GM19193 (cell line): ENCODE measurements around the gene SLC39A3.

Experiments used
- POLR2A ChIP-seq: IDR thresholded peaks from 4 replicates; pipeline ENCODE4 v1.6.1; 2011; ENCODE audit not compliant: insufficient read depth, insufficient read length; ENCODE audit errors: extremely low read depth

SLC39A3 gene

DNA sequence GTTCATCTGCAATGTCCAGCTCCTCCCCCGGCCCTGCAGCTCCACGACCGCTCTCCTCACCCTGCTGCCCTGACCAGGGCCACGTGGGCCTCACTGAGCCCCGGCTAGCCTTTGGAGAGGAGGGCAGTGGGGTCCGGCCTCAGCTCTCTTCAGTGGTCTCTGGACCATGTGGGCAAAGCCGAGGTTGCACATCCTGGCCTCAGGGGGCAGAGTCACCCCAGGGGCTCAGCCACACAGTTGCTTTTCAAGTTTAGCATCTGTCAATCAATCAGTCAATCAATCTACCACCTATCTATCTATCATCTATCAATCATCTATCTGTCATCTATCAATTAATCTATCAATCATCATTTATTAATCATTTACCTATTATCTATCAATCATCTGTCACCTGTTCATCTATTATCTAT is 15.7 kb downstream of the SLC39A3 start:
- TF ChIP-seq POLR2A, result no peak

GRCh38 chr19:2723747-2724146 is 16.1 kb downstream of the SLC39A3 start:
- no peak for TF ChIP-seq POLR2A

DNA sequence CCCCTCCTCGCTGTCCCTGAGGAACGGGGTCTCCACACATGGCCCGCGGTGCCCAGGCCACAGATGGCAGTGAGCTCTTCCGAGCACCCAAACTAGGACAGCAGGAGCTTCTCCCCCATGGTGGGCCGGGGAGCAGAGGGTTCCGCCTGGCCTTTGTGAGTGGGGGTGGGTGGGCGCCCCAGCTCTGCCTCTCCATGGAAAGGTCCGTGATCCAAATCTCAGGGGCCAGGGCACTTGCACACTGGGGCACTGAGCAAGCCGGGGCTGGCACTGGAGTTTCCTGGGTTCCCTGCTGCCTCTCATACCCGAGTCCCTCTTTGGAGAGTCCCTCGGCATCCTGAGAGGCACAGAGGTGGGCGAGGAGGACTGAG is 16.5 kb downstream of the SLC39A3 start:
- TF ChIP-seq POLR2A, result no peak

- no peak for TF ChIP-seq POLR2A
Observed at GRCh38 chr19:2722541-2723344, 17.1 kb downstream of the SLC39A3 start.

DNA sequence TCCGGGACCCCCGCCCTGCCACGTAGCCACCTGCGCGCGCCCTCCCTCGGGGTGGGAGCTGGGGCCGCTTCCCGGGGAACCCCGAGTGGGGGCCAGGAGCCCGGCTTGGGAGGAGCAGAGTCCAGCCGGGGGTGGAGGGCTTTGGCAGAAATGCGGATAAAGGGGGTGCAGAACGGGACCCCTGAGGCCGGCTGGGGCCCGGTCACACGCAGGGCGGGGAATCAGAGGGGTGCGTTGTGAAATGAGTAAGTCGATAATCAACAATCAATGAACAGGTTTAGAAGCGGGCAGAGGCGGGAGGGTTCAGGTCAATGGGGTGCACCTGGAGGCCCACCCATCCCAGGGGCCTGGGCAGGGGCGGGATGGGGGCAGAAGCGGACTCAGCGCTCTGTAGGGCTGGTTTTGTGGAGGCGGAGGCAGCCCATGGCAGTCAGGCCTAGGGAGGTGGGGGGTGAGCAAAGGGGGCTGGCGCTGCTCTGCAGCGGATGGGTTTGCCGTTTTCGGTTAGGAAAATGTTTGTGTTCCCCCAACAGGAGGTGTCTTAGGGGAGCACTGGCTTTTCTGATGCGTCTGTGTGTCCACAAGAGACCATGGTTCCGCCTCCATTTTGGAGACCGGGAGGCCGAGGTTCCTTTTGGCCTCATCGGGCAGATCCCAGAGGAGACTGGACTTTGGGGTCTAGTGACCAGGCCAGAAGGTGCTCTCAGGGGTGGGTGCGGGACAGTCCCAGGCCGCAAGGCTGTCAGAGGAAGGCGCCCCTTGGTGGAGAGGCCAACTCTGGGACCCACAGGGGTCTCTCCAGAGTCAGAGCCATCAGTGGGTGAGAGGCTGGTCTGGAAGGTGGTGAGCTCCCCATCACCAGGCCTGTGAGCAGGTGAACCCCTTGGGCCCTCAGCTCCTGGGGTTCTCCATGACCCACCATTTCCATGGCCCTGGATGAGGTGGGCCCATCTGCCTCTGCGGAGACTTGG is 18.0 kb downstream of the SLC39A3 start:
- no peak for TF ChIP-seq POLR2A

DNA sequence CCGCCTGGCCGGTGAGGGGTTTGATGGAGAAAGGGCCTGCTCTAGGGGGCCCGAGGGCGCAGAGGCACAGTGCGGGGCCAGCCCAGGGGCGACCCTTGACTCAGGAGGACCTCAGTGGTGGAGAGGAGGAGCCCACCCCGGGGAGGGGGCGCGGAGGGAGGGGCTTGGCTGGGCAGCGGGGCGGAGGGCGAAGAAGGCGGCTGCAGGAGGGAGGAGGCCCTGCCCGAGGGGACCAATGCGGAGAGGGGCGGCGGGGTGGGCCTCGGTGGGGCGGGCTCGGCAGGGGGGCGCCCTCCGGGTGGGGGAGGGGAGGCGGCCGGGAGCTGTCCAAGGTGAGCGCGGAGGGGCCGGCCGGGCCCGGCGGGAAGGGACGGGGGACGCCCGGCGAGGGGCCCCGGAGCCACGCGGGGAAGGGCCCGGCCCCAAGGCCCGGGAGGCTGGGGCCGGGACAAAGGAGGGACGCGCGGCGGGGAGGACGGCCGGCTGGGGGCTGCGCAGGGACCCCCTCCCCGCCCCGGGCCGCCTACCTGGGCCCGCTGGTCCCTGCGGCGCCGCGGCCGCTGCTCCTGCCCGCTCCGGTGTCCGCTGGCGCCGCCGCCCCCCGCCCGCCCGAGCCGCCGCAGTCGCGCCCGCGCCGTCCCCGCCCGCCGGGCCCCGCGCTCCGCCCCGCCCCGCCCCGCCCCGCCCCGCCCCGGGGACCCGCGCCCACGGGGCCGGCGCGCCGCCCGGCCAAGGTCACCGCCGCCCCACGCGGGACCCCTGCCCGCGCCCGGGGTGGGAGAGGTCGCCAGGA is 18.8 kb downstream of the SLC39A3 start, which contains the start of gene DIRAS1:
Gene DIRAS1 (minus strand): TSS at position 596 of the 793 bp plus-strand sequence. CDS start 3,566 bp downstream, outside the sequence.
- TF ChIP-seq POLR2A, result no peak

DNA sequence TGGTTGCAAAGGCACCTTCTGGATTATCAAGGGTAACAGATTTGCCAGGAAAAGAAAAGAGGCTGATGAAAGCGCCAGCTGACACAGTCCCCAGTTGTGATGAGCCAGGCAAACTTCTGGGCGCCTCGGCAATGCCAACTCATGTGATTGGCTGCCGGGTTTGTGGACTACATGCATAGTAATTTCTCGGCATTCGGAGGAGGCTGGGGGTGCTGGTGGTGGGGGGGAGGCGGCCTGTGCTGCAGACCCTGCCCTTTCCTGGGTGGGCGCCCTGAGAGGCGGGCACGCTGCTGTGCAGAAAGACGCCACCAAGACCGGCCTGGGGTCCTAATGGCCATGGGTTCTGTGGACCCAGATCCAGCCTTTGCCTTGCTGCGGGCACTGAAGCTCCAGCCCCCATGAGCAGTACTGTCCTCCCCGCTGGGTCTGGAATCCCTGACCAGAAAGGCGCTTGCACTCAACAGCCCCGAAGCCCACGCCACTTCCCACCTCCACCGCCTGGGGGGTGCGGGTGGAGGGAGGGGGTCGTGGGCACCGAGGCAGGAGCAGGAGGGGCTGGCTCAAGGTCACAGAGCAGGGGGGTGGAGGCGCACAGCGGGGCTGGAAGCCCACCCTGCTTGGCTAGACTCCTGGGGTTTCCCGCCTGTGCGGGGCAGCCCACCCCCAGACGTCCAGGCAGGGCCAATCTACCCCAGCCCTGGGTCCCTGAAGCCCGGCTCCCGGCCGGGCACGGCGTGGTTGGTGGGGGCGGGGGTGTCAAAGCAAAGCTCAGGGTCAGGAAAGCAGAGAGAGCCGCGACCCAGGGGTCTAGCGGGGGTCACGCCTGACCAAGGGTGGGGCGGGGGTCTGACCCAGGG is 19.7 kb downstream of the SLC39A3 start:
- no peak for TF ChIP-seq POLR2A

GRCh38 chr19:2719232-2719735 is 20.5 kb downstream of the SLC39A3 start:
- no peak for TF ChIP-seq POLR2A

DNA sequence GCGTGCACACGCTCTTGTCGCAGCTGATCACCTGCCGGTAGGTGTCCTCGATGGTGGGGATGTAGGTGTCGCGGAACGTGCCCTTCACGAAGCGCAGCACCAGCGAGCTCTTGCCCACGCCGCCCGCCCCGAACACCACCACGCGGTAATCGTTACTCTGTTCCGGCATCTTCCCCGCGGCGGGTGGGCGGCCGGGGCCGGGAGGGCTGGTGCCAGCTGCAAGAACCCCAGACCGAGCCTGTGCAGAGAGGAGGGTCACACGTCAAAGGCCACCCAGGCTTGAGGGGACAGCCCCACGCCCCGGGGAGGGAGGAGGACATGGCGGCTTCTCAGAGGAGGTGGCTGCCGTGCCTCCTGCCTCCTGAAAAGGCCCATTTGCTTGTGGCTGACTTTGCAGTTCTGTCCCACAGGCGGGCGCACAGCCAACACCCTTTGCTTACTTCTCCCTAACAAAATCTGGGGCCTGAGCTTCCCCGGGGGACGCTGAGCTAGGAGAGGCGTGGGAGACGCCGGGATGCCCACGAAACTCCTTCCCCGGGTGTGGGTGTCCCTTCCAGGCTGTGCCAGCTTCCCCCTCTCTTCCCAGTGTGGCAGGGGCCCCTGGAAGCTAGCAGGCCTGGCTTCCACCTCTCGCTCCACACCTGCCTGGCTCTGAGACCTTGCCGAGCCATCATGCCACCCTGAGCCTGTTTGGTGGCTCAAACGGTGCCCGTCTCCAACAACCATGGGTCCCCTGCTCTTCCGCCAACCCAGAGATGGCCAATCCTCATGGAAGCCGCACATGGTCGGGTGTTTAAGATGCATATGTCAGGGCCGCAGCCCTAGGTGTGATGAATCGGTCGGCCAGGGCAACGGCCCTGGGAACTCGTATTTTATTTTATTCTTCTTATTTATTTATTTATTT is 21.9 kb downstream of the SLC39A3 start:
- no peak for TF ChIP-seq POLR2A

DNA sequence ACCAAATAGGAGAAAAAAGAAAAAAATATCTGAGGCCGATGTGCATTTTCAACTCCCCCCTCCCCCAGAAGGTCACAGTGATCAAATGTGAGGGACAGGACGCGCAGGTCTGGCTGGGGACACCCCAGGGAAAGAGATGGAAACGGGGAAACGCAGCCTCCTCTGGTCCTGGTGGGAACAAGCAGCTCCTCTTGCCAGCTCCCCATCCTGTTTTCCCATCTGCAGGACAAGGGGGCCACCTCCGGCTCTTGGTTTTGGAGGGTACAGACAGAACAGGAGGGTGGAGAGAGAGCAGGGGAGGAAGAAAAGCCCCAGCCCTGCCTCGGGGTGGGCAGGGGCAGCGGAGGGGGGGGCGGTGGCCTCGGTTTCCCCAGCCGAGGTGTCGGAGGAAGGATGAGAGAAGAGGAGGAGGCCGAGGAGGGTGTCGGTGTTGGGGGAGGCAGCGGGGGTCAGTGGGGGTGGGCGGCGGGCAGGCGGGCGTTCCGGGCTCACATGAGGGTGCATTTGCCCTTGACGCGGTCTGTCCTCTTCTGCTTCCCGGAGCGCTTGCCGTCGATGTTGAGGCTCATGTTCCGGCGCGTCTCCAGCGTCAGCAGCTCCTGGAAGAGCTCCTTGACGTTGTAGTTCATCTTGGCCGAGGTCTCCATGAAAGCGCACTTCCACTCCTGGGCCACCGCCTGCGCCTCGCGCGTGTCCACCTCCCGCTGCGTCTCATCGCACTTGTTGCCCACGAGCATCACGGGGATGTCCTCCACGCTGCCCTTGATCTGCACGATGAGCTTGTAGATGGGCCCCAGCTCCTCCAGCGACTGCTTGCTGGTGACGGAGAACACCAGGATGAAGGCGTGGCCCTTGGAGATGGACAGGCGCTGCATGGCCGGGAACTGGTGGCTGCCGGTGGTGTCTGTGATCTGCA is 22.8 kb downstream of the SLC39A3 start:
- TF ChIP-seq POLR2A, result no peak

DNA sequence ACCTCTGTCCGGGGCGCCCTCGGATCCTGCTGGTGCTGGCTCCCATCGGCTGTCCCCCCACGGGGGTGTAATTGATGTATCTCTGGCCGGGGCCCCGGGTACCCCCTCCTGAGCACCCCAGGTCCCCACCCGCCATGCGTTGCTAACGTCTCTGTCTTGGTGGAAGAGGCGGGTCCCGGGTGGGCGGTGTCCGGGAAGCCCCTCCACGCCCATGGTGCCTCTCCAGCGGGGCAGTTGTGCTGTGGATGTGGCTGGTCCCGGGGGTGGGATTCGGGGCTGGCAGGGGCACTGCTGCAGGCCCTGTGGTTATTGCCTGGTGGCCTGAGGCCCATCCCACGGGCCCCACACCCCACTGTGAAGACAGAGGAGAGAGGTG is 23.6 kb downstream of the SLC39A3 start:
- no peak for TF ChIP-seq POLR2A

GRCh38 chr19:2715470-2716274 is 24.1 kb downstream of the SLC39A3 start:
- TF ChIP-seq POLR2A, result no peak
